HepG2 (cell line): ENCODE measurements around the gene BTF3L4. TPM values are rescaled to one million over a fixed set of nuclear protein-coding genes. Genes with fewer than 3 reads are reported as not detected.
A peak's percentile ranks its signal among the peaks of the same experiment; 100 is the strongest.

Experiments used
- ADNP ChIP-seq: sonication (generic); formaldehyde crosslinking; IDR thresholded peaks from 2 replicates; pipeline ENCODE4 v1.4.0; 2020; ENCODE audit warnings: missing genetic modification reagents
- ARID4A ChIP-seq: sonication (generic); formaldehyde crosslinking; IDR thresholded peaks from 2 replicates; pipeline ENCODE4 v1.5.0; 2020; ENCODE audit warnings: mild to moderate bottlenecking, missing genetic modification reagents, borderline replicate concordance
- CAMTA2 ChIP-seq: sonication (generic); formaldehyde crosslinking; IDR thresholded peaks from 2 replicates; pipeline ENCODE4 v1.4.0; 2020; ENCODE audit warnings: mild to moderate bottlenecking, missing genetic modification reagents, borderline replicate concordance
- IRF2 ChIP-seq: IDR thresholded peaks from 2 replicates; pipeline ENCODE4 v1.6.1; 2018; ENCODE audit warnings: missing genetic modification reagents, missing compliant biosample characterization
- PHF21A ChIP-seq: sonication (generic); formaldehyde crosslinking; IDR thresholded peaks from 2 replicates; pipeline ENCODE4 v1.5.0; 2020; ENCODE audit warnings: mild to moderate bottlenecking, missing genetic modification reagents
- SOX13 ChIP-seq, 3 experiments: fragments of 450-650 bp in 1 of 3; sonication (generic) in 1 of 3; formaldehyde crosslinking in 1 of 3; IDR thresholded peaks in 2 of 3; conservative IDR thresholded peaks in 1 of 3; 2 replicates each; pipeline versions ENCODE4 v1.5.0 to v1.6.1; 2016 to 2020; ENCODE audit warnings: antibody characterized with exemption in 1 of 3, mild to moderate bottlenecking in 1 of 3, missing compliant biosample characterization in 1 of 3, missing genetic modification reagents in 1 of 3, moderate library complexity in 1 of 3
- SOX6 ChIP-seq, 2 experiments: fragments of 450-650 bp in 1 of 2; sonication (generic) in 1 of 2; formaldehyde crosslinking in 1 of 2; IDR thresholded peaks; 2 replicates each; pipeline versions ENCODE4 v1.4.0 to v1.6.1; 2017 to 2020; ENCODE audit warnings: antibody characterized with exemption in 1 of 2, mild to moderate bottlenecking in 1 of 2, missing genetic modification reagents in 1 of 2
- SP5 ChIP-seq: IDR thresholded peaks from 2 replicates; pipeline ENCODE4 v1.6.1; 2016; ENCODE audit warnings: low read depth, borderline replicate concordance
- TEAD3 ChIP-seq: optimal IDR thresholded peaks from 2 replicates; pipeline ENCODE3; 2016; ENCODE audit warnings: borderline replicate concordance
- THRA ChIP-seq: sonication (generic); formaldehyde crosslinking; IDR thresholded peaks from 2 replicates; pipeline ENCODE4 v1.4.0; 2020; ENCODE audit warnings: missing genetic modification reagents, borderline replicate concordance
- TMF1 ChIP-seq: sonication (generic); formaldehyde crosslinking; IDR thresholded peaks from 2 replicates; pipeline ENCODE4 v1.8.1; 2022; ENCODE audit warnings: low read depth, missing genetic modification reagents
- ZFP82 ChIP-seq: sonication (generic); formaldehyde crosslinking; IDR thresholded peaks from 2 replicates; pipeline ENCODE4 v1.5.1; 2020; ENCODE audit warnings: mild to moderate bottlenecking, missing genetic modification reagents, borderline replicate concordance
- ZNF180 ChIP-seq: sonication (generic); formaldehyde crosslinking; IDR thresholded peaks from 2 replicates; pipeline ENCODE4 v1.4.0; 2020; ENCODE audit warnings: low read depth, missing genetic modification reagents, borderline replicate concordance
- ZNF296 ChIP-seq: sonication (generic); formaldehyde crosslinking; conservative IDR thresholded peaks from 2 replicates; pipeline ENCODE4 v1.5.0; 2020; ENCODE audit warnings: mild to moderate bottlenecking, missing genetic modification reagents
- ZNF446 ChIP-seq: sonication (generic); formaldehyde crosslinking; IDR thresholded peaks from 2 replicates; pipeline ENCODE4 v1.5.0; 2020; ENCODE audit warnings: mild to moderate bottlenecking, missing genetic modification reagents
- ZNF609 ChIP-seq: sonication (generic); formaldehyde crosslinking; IDR thresholded peaks from 2 replicates; pipeline ENCODE4 v1.4.0; 2020; ENCODE audit warnings: mild to moderate bottlenecking, missing genetic modification reagents, borderline replicate concordance
- ZNF644 ChIP-seq: IDR thresholded peaks from 2 replicates; pipeline ENCODE4 v1.6.1; 2016; ENCODE audit warnings: low read depth
- polyA plus RNA-seq, 8 experiments: library from polyadenylated mRNA; depleted of rRNA in 3 of 8; stranded (reverse) in 7 of 8; unstranded in 1 of 8; fragments of >200 nt; fragmentation: Illumina TruSeq in 4 of 8; extraction: Trizol in 4 of 8; gene quantifications; 2 replicates each; pipeline versions ENCODE4 v1.2.1 to v1.2.3, GENCODE V29; 2011 to 2016; ENCODE audit warnings: low read depth in 4 of 8, missing spikeins in 1 of 8, mixed read lengths in 1 of 8; ENCODE audit not compliant: insufficient read depth in 1 of 8
- total RNA-seq, 5 experiments: library from RNA; depleted of rRNA; stranded (reverse); fragments of >200 nt; fragmentation: Illumina TruSeq; extraction: Trizol; gene quantifications; 2 replicates each; pipeline ENCODE4 v1.2.3, GENCODE V29; 2016; ENCODE audit warnings: low read depth in 1 of 5

Gene BTF3L4
- total and polyA plus RNA-seq, 2 of the 13 experiments (the other 11 are each of a cell fraction or from before 2014, with no cell fraction given): 59.0 to 74.3 TPM

- TF ChIP-seq ZNF609 (CRISPR knock-in tag): peak; percentile 58; the same call in 1 of the 2 replicates
- no peak for TF ChIP-seq CAMTA2 (CRISPR knock-in tag)
- TF ChIP-seq ZFP82 (CRISPR knock-in tag): no peak
- peak; percentile 44; the same call in 1 of the 2 replicates for TF ChIP-seq THRA (CRISPR knock-in tag)
- no peak for TF ChIP-seq TMF1
- TF ChIP-seq SOX6 (IDR thresholded peaks at IDR 0.05): no peak
- TF ChIP-seq SOX6 (CRISPR knock-in tag; IDR thresholded peaks at IDR 0.05): peak; percentile 95
- peak; percentile 36; the same call in 1 of the 2 replicates for TF ChIP-seq PHF21A (CRISPR knock-in tag)
- TF ChIP-seq SP5 (CRISPR knock-in tag): 0 out of 2 replicates have a peak, but pooled peaks have one; percentile 27
- TF ChIP-seq TEAD3 (CRISPR knock-in tag): peak; percentile 96
- TF ChIP-seq ZNF180 (CRISPR knock-in tag): no peak
- TF ChIP-seq ZNF446: no peak
- TF ChIP-seq IRF2 (CRISPR knock-in tag): peak; percentile 39; the same call in 1 of the 2 replicates
- no peak for TF ChIP-seq ADNP (CRISPR knock-in tag)
- no peak for TF ChIP-seq ARID4A (CRISPR knock-in tag)
- TF ChIP-seq ZNF644 (CRISPR knock-in tag): no peak
- peak; percentile 73; the same call in 1 of the 2 replicates for TF ChIP-seq SOX13 (IDR thresholded peaks at IDR 0.05)
- TF ChIP-seq SOX13 (CRISPR knock-in tag; conservative IDR thresholded peaks at IDR 0.05 in 1 of 2, IDR thresholded peaks at IDR 0.05 in 1 of 2): peak in 1 of 2 experiments; percentile 98; a peak in 2 of 4 replicates
- TF ChIP-seq ZNF296 (CRISPR knock-in tag): no peak
Measured at GRCh38 chr1:52080014-52080415, 23.9 kb downstream of the BTF3L4 start (continued).
